IMR-90 (cell line): Measurements from ENCODE around the gene FUBP3. TPM values are rescaled to one million over a fixed set of nuclear protein-coding genes. Genes with fewer than 3 reads are reported as not detected.

Source experiments
- ATAC-seq: fragments of 200-7000 bp; cut with Tn5 transposase; 2 replicates; pipeline ENCODE4 v1.9.1; 2020; ENCODE audit warnings: low read depth, mild to moderate bottlenecking, moderate library complexity
- BruUV-seq: library from RNA; stranded (reverse); fragments of 400-500 nt; replicated peaks from 2 replicates; lab custom pipeline; 2021; lab: Mats Ljungman, UMichigan
- CTCF ChIA-PET: fragments of 300-600 bp; formaldehyde crosslinking; extraction: SDS; loops from one replicate; lab custom pipeline; 2021; ENCODE audit warnings: antibody characterized with exemption; lab: Yijun Ruan, JAX
- POLR2A ChIA-PET: fragments of 300-600 bp; sonication (Branson Sonifier 250); formaldehyde crosslinking; loops from one replicate; lab custom pipeline; 2022; ENCODE audit warnings: antibody characterized with exemption; ENCODE audit not compliant: unreplicated experiment; lab: Charles Lee
- DNase-seq: peaks from one replicate; pipeline ENCODE4 v3.0.0; 2013
- H2AFZ ChIP-seq: replicated peaks from 2 replicates; pipeline ENCODE3; 2013; ENCODE audit warnings: low read length, mild to moderate bottlenecking; ENCODE audit not compliant: poor library complexity
- H2AK5ac ChIP-seq: 2 replicates; pipeline ENCODE4 v1.6.1; 2013; ENCODE audit warnings: low read depth, low read length, inconsistent platforms
- H2AK9ac ChIP-seq: replicated peaks from 2 replicates; pipeline ENCODE3; 2013; ENCODE audit warnings: mild to moderate bottlenecking, low read depth, low read length, moderate library complexity; ENCODE audit not compliant: poor library complexity
- H2BK120ac ChIP-seq: 2 replicates; pipeline ENCODE4 v1.6.1; 2013; ENCODE audit warnings: low read depth, low read length, inconsistent platforms
- H2BK15ac ChIP-seq: 3 replicates; pipeline ENCODE4 v1.6.1; 2013; ENCODE audit warnings: low read depth, low read length, inconsistent platforms
- H2BK20ac ChIP-seq: 2 replicates; pipeline ENCODE4 v1.6.1; 2013; ENCODE audit warnings: low read depth, mild to moderate bottlenecking, inconsistent platforms, low read length, moderate library complexity
- H2BK5ac ChIP-seq: 2 replicates; pipeline ENCODE4 v1.6.1; 2013; ENCODE audit warnings: mild to moderate bottlenecking, low read depth, low read length, inconsistent platforms; ENCODE audit not compliant: poor library complexity, severe bottlenecking
- H3K14ac ChIP-seq: replicated peaks from 2 replicates; pipeline ENCODE4 v1.6.1; 2013; ENCODE audit warnings: low read depth, low read length, inconsistent platforms
- H3K18ac ChIP-seq: 2 replicates; pipeline ENCODE4 v1.6.1; 2013; ENCODE audit warnings: low read depth, low read length, control low read depth
- H3K23ac ChIP-seq: 2 replicates; pipeline ENCODE4 v1.6.1; 2013; ENCODE audit warnings: low read depth, low read length, inconsistent platforms
- H3K27ac ChIP-seq: 2 replicates; pipeline ENCODE4 v1.5.1; 2013; ENCODE audit warnings: mild to moderate bottlenecking, control low read depth, low read length; ENCODE audit not compliant: insufficient read depth
- H3K27me3 ChIP-seq: 2 replicates; pipeline ENCODE4 v1.6.1; 2013; ENCODE audit warnings: low read length; ENCODE audit not compliant: control insufficient read depth, insufficient read depth
- H3K36me3 ChIP-seq: 2 replicates; pipeline ENCODE4 v1.6.1; 2013; ENCODE audit warnings: low read length, mixed read lengths; ENCODE audit not compliant: control insufficient read depth, insufficient read depth
- H3K4ac ChIP-seq: 2 replicates; pipeline ENCODE4 v1.6.1; 2013; ENCODE audit warnings: low read depth, low read length, inconsistent platforms
- H3K4me1 ChIP-seq: 2 replicates; pipeline ENCODE4 v1.6.1; 2013; ENCODE audit warnings: low read length, mixed read lengths; ENCODE audit not compliant: control insufficient read depth, insufficient read depth
- H3K4me2 ChIP-seq: 2 replicates; pipeline ENCODE4 v1.6.1; 2013; ENCODE audit warnings: low read depth, mild to moderate bottlenecking, control low read depth, low read length, moderate library complexity
- H3K4me3 ChIP-seq: 2 replicates; pipeline ENCODE4 v1.5.1; 2013; ENCODE audit warnings: low read depth, mild to moderate bottlenecking, control low read depth, low read length, moderate library complexity; ENCODE audit not compliant: insufficient read depth
- H3K56ac ChIP-seq: 2 replicates; pipeline ENCODE4 v1.6.1; 2013; ENCODE audit warnings: low read length, inconsistent platforms; ENCODE audit not compliant: insufficient read depth; ENCODE audit errors: extremely low read depth
- H3K79me1 ChIP-seq, 2 experiments: 2 replicates each; pipeline ENCODE4 v1.6.1; 2013; ENCODE audit warnings: low read length in 2 of 2, inconsistent platforms in 1 of 2, low read depth in 1 of 2
- H3K9ac ChIP-seq: 2 replicates; pipeline ENCODE4 v1.6.1; 2013; ENCODE audit warnings: low read depth, low read length, control low read depth
- H3K9me1 ChIP-seq: 2 replicates; pipeline ENCODE4 v1.6.1; 2013; ENCODE audit warnings: low read length, inconsistent platforms; ENCODE audit not compliant: insufficient read depth
- H3K9me3 ChIP-seq: 2 replicates; pipeline ENCODE4 v1.6.1; 2013; ENCODE audit warnings: low read length; ENCODE audit not compliant: control insufficient read depth, insufficient read depth
- H4K20me1 ChIP-seq: 2 replicates; pipeline ENCODE4 v1.6.1; 2013; ENCODE audit warnings: low read length, inconsistent platforms; ENCODE audit not compliant: insufficient read depth
- H4K5ac ChIP-seq: 2 replicates; pipeline ENCODE4 v1.6.1; 2013; ENCODE audit warnings: mild to moderate bottlenecking, low read depth, low read length, control low read depth
- H4K8ac ChIP-seq, 2 experiments: 2 replicates each; pipeline ENCODE4 v1.6.1; 2013; ENCODE audit warnings: low read depth in 2 of 2, low read length in 2 of 2, control low read depth in 1 of 2, inconsistent platforms in 1 of 2
- H4K91ac ChIP-seq: 2 replicates; pipeline ENCODE4 v1.6.1; 2013; ENCODE audit warnings: low read depth, low read length, inconsistent platforms; ENCODE audit not compliant: insufficient read depth
- CEBPB ChIP-seq: IDR thresholded peaks from 2 replicates; pipeline ENCODE4 v1.6.1; 2012; ENCODE audit warnings: low read depth, low read length, improper control_type of control experiment
- CHD1 ChIP-seq: IDR thresholded peaks from 2 replicates; pipeline ENCODE4 v1.6.1; 2012; ENCODE audit warnings: low read depth, low read length, improper control_type of control experiment
- CTCF ChIP-seq: conservative IDR thresholded peaks from 2 replicates; pipeline ENCODE4 v1.5.1; 2012; ENCODE audit warnings: mild to moderate bottlenecking, low read depth, low read length, improper control_type of control experiment
- RAD21 ChIP-seq: IDR thresholded peaks from 2 replicates; pipeline ENCODE4 v1.6.1; 2012; ENCODE audit warnings: low read length, improper control_type of control experiment
- RFX5 ChIP-seq: IDR thresholded peaks from 2 replicates; pipeline ENCODE4 v1.8.0; 2012; ENCODE audit warnings: low read depth, mild to moderate bottlenecking, low read length, moderate library complexity
- SMC3 ChIP-seq: fragments of 150-350 bp; IDR thresholded peaks from 2 replicates; pipeline ENCODE4 v1.6.1; 2016; ENCODE audit warnings: low read depth, mild to moderate bottlenecking, antibody characterized with exemption, low read length, moderate library complexity
- WGBS, 2 experiments: methylation state at CpG; one replicate each; pipeline versions ENCODE4 v1.1.5 to v1.1.7; 2013; ENCODE audit warnings: missing lambda C conversion rate in 2 of 2; ENCODE audit not compliant: insufficient read length in 1 of 2; ENCODE audit errors: extremely low coverage in 2 of 2; 5-methylcytosine and 5-hydroxymethylcytosine counted together
- dilution Hi-C: fragments of 300-500 bp; cut with HindIII; formaldehyde crosslinking; loops from one replicate; pipeline ENCODE4 v1.14.3; 2018; ENCODE audit warnings: low sequenced_read_pairs; ENCODE audit not compliant: unreplicated experiment
- in situ Hi-C: fragments of 300-500 bp; cut with MboI; formaldehyde crosslinking; loops from 3 replicates; pipeline ENCODE4 v1.14.3; 2019; ENCODE audit warnings: low sequenced_read_pairs, inconsistent platforms, mixed read lengths
- intact Hi-C: fragments of 100-400 bp; cut with micrococcal nuclease; formaldehyde crosslinking; loops from 2 replicates; pipeline ENCODE4 v1.10.0; 2022
- polyA plus RNA-seq, 3 experiments: library from polyadenylated mRNA; depleted of rRNA; stranded (reverse); fragments of >200 nt; gene quantifications; 2 replicates each; pipeline ENCODE4 v1.2.3, GENCODE V29; 2012; ENCODE audit warnings: low replicate concordance in 1 of 3
- total RNA-seq: library from RNA; depleted of rRNA; stranded (reverse); fragments of >200 nt; gene quantifications from 2 replicates; pipeline ENCODE4 v1.2.3, GENCODE V29; 2012

The FUBP3 gene
- total and polyA plus RNA-seq, 2 of the 4 experiments (the other 2 are of a cell fraction) = 32.3 to 50.1 TPM

- Histone ChIP-seq H3K9me1 (no peaks in the 10 kb centered on the region), H3K36me3 (peaks cover 67% of the 10 kb centered on the region), H3K4me2 (no peak overlapping the region), H2AFZ (no peak overlapping the region), H3K79me1 (peaks cover 0 to 6% of the 10 kb centered on the region in 2 experiments; a peak in 2 of 4 replicates), H4K20me1 (peaks cover 5% of the 10 kb centered on the region; the same call in 1 of the 2 replicates), H3K23ac (no peak overlapping the region), H2BK5ac (no peak overlapping the region), H3K4me1 (no peaks in the 10 kb centered on the region), H3K4me3 (no peak overlapping the region), H4K8ac (no peak overlapping the region), H3K14ac (no peak overlapping the region), H3K56ac (no peak overlapping the region), H3K27ac (no peak overlapping the region), H4K5ac (no peak overlapping the region), H2AK5ac (no peak overlapping the region), H3K9me3 (no peaks in the 10 kb centered on the region), H4K91ac (no peak overlapping the region), H3K4ac (no peak overlapping the region), H3K18ac (no peak overlapping the region), H3K9ac (no peak overlapping the region), H2BK15ac (no peak overlapping the region), H2BK120ac (no peak overlapping the region), H2AK9ac (no peak overlapping the region), H2BK20ac (no peak overlapping the region), H3K27me3 (no peaks in the 10 kb centered on the region)
- DNase-seq (no peak), ATAC-seq (peak; percentile 48)
- TF ChIP-seq CTCF (peak; percentile 29; the same call in 1 of the 2 replicates), CEBPB (peak; percentile 47), RAD21 (peak; percentile 37; the same call in 1 of the 2 replicates), RFX5 (no peak), SMC3 (peak; percentile 5; the same call in 1 of the 2 replicates), CHD1 (no peak)
- intact Hi-C loops = no loop called here
- BruUV-seq = no TSS peak
- in situ Hi-C loops = no loop called here
- dilution Hi-C loops = no loop called here
- 56% methylated on average over 8 of the region's 21 CpGs; no CpG with 5 or more reads in 1 of the 2 experiments for WGBS, 2 experiments
- ChIA-PET POLR2A (no interaction called here), CTCF (no interaction called here)
Observed at GRCh38 chr9:130626249-130626996, 47.0 kb downstream of the FUBP3 start.
